ENCODE data around the gene PHOSPHO2.

DNA sequence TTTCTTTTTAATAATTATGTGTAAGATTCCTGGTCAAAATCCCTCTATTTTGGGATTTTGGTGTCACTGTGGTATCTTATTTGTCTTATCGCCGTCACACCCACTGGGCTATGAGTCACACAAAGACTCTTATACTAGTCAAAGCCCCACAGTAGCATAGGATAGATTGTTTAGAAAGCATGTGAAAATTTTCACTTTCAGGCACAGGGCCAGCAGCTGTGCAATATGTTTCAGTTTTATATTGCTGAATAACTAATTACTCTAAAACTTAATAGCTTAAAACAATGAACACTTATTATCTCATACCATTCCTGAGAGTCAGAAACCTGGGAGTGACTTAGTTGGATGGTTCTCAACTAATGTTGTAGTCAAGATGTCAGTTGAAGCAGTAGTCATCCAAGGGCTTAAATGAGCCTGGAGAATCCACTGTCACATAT, 24.0 kb upstream of the PHOSPHO2 start:
- TF ChIP-seq, protein P1, sequence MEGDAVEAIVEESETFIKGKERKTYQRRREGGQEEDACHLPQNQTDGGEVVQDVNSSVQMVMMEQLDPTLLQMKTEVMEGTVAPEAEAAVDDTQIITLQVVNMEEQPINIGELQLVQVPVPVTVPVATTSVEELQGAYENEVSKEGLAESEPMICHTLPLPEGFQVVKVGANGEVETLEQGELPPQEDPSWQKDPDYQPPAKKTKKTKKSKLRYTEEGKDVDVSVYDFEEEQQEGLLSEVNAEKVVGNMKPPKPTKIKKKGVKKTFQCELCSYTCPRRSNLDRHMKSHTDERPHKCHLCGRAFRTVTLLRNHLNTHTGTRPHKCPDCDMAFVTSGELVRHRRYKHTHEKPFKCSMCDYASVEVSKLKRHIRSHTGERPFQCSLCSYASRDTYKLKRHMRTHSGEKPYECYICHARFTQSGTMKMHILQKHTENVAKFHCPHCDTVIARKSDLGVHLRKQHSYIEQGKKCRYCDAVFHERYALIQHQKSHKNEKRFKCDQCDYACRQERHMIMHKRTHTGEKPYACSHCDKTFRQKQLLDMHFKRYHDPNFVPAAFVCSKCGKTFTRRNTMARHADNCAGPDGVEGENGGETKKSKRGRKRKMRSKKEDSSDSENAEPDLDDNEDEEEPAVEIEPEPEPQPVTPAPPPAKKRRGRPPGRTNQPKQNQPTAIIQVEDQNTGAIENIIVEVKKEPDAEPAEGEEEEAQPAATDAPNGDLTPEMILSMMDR (IDR thresholded peaks at IDR 0.05; ENCODE audit: low read length), result no peak
- no peak for TF ChIP-seq EZH2 (optimal IDR thresholded peaks at IDR 0.05; ENCODE audit: low read depth, low read length)
